ENCODE measurements around the gene MSGN1.

DNA sequence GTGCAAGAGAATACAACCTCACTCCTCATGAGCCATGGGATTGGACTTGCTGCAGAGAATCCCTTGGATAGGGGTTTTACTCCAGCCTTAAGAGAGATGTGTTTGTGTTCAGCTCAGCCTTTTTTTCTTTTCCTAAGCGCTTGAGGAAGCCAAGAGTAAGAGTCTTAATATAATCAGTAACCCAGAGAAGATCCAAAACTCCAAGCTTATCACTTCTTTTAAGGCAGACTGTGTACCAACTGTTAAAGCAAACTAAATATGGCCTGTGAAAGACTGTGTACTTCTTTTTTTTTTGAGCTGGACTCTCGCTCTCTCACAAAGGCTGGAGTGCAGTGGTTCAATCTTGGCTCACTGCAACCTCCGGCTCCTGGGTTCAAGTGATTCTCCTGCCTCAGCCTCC is 30.4 kb downstream of the MSGN1 start:
- TF ChIP-seq POLR2A (IDR thresholded peaks at IDR 0.05; ENCODE audit: low read length) (no peak), GATA1 (IDR thresholded peaks at IDR 0.05; ENCODE audit: low read depth, low read length) (no peak)

All from erythroblast (primary cell).